H9 (cell line): ENCODE measurements around the gene FAM177B. TPM values are rescaled to one million over a fixed set of nuclear protein-coding genes. Genes with fewer than 3 reads are reported as not detected.

Experiments
- DNase-seq: peaks from one replicate; pipeline ENCODE4 v3.0.0-alpha.2; 2017
- H2AFZ ChIP-seq: one replicate; pipeline ENCODE4 v1.6.1; 2013; ENCODE audit warnings: mild to moderate bottlenecking, low read length, control low read depth, moderate library complexity
- H2AK5ac ChIP-seq: 2 replicates; pipeline ENCODE4 v1.6.1; 2013; ENCODE audit warnings: low read length, control low read depth, mixed read lengths; ENCODE audit not compliant: insufficient read length
- H2BK120ac ChIP-seq: one replicate; pipeline ENCODE4 v1.6.1; 2013; ENCODE audit warnings: low read depth, mild to moderate bottlenecking, low read length, control low read depth, inconsistent platforms; ENCODE audit not compliant: poor library complexity, severe bottlenecking
- H2BK12ac ChIP-seq: 2 replicates; pipeline ENCODE4 v1.6.1; 2013; ENCODE audit warnings: low read length, control low read depth, mixed read lengths, low read depth; ENCODE audit not compliant: insufficient read length
- H2BK15ac ChIP-seq: 2 replicates; pipeline ENCODE4 v1.6.1; 2013; ENCODE audit warnings: low read depth, low read length, control low read depth
- H2BK20ac ChIP-seq: one replicate; pipeline ENCODE4 v1.6.1; 2013; ENCODE audit warnings: low read depth, mild to moderate bottlenecking, low read length, control low read depth, inconsistent platforms; ENCODE audit not compliant: poor library complexity, severe bottlenecking
- H2BK5ac ChIP-seq: 2 replicates; pipeline ENCODE4 v1.6.1; 2013; ENCODE audit warnings: low read length, control low read depth, mixed read lengths; ENCODE audit not compliant: insufficient read length
- H3K14ac ChIP-seq: 2 replicates; pipeline ENCODE4 v1.6.1; 2013; ENCODE audit warnings: low read length, control low read depth; ENCODE audit not compliant: insufficient read depth
- H3K18ac ChIP-seq: 2 replicates; pipeline ENCODE4 v1.6.1; 2013; ENCODE audit warnings: low read depth, mild to moderate bottlenecking, mixed read lengths, low read length, control low read depth; ENCODE audit not compliant: insufficient read length
- H3K23ac ChIP-seq: 2 replicates; pipeline ENCODE4 v1.6.1; 2013; ENCODE audit warnings: low read length, control low read depth, mixed read lengths, low read depth; ENCODE audit not compliant: insufficient read length
- H3K23me2 ChIP-seq: 2 replicates; pipeline ENCODE4 v1.6.1; 2013; ENCODE audit warnings: low read depth, mild to moderate bottlenecking, mixed read lengths, low read length, control low read depth; ENCODE audit not compliant: insufficient read length, poor library complexity, severe bottlenecking
- H3K27ac ChIP-seq: 2 replicates; pipeline ENCODE4 v1.5.1; 2013; ENCODE audit warnings: low read length, control low read depth, mixed read lengths, low read depth; ENCODE audit not compliant: insufficient read length
- H3K27me3 ChIP-seq: 2 replicates; pipeline ENCODE4 v1.6.1; 2013; ENCODE audit warnings: low read length, control low read depth, inconsistent platforms; ENCODE audit not compliant: insufficient read depth
- H3K4ac ChIP-seq: 2 replicates; pipeline ENCODE4 v1.6.1; 2013; ENCODE audit warnings: low read depth, mild to moderate bottlenecking, control low read depth, inconsistent platforms, low read length, moderate library complexity
- H3K4me1 ChIP-seq: 2 replicates; pipeline ENCODE4 v1.6.1; 2013; ENCODE audit warnings: low read length, control low read depth, inconsistent platforms; ENCODE audit not compliant: insufficient read depth
- H3K4me2 ChIP-seq: 2 replicates; pipeline ENCODE4 v1.6.1; 2013; ENCODE audit warnings: low read length, control low read depth, mixed read lengths; ENCODE audit not compliant: insufficient read length, insufficient read depth
- H3K56ac ChIP-seq: 2 replicates; pipeline ENCODE4 v1.6.1; 2013; ENCODE audit warnings: low read depth, mild to moderate bottlenecking, mixed read lengths, low read length, control low read depth; ENCODE audit not compliant: insufficient read length
- H3K79me1 ChIP-seq: 2 replicates; pipeline ENCODE4 v1.6.1; 2013; ENCODE audit warnings: low read depth, mild to moderate bottlenecking, moderate library complexity, low read length, control low read depth, inconsistent platforms; ENCODE audit not compliant: insufficient read depth, poor library complexity, severe bottlenecking
- H3K79me2 ChIP-seq: 2 replicates; pipeline ENCODE4 v1.6.1; 2013; ENCODE audit warnings: low read length, control low read depth, inconsistent platforms; ENCODE audit not compliant: insufficient read depth
- H3K9ac ChIP-seq: 2 replicates; pipeline ENCODE4 v1.6.1; 2013; ENCODE audit warnings: low read length, control low read depth, mixed read lengths; ENCODE audit not compliant: insufficient read length; ENCODE audit errors: extremely low read depth
- H3K9me3 ChIP-seq: one replicate; pipeline ENCODE4 v1.6.1; 2013; ENCODE audit warnings: low read depth, low read length, inconsistent platforms; ENCODE audit not compliant: control insufficient read depth
- H3T11ph ChIP-seq: one replicate; pipeline ENCODE4 v1.6.1; 2013; ENCODE audit warnings: mild to moderate bottlenecking, low read length, control low read depth, inconsistent platforms
- H4K20me1 ChIP-seq: one replicate; pipeline ENCODE4 v1.6.1; 2013; ENCODE audit not compliant: control insufficient read depth, insufficient read length, insufficient read depth
- H4K5ac ChIP-seq: 2 replicates; pipeline ENCODE4 v1.6.1; 2013; ENCODE audit warnings: low read depth, mild to moderate bottlenecking, mixed read lengths, low read length, control low read depth; ENCODE audit not compliant: insufficient read length
- H4K8ac ChIP-seq: replicated peaks from 2 replicates; pipeline ENCODE4 v1.6.1; 2013; ENCODE audit warnings: low read length, control low read depth, mixed read lengths, low read depth; ENCODE audit not compliant: insufficient read length
- H4K91ac ChIP-seq: 2 replicates; pipeline ENCODE4 v1.6.1; 2013; ENCODE audit warnings: low read depth, mild to moderate bottlenecking, moderate library complexity, mixed read lengths, low read length, control low read depth; ENCODE audit not compliant: insufficient read length
- H3K27ac Mint-ChIP-seq, 3 experiments: 2 replicates in 2 of 3; 3 replicates in 1 of 3; pipeline ENCODE4 v1.8.0; 2020 to 2021; ENCODE audit warnings: mixed read lengths in 3 of 3, mild to moderate bottlenecking in 1 of 3, moderate library complexity in 1 of 3
- H3K27me3 Mint-ChIP-seq: 2 replicates; pipeline ENCODE4 v1.8.0; 2021; ENCODE audit warnings: low read depth, mild to moderate bottlenecking, moderate library complexity, mixed read lengths
- H3K36me3 Mint-ChIP-seq, 3 experiments: 2 replicates in 2 of 3; 3 replicates in 1 of 3; pipeline ENCODE4 v1.8.0; 2020 to 2021; ENCODE audit warnings: low read depth in 3 of 3, mixed read lengths in 3 of 3; ENCODE audit not compliant: insufficient read depth in 1 of 3
- H3K4me1 Mint-ChIP-seq, 2 experiments: 2 replicates each; pipeline ENCODE4 v1.8.0; 2020; ENCODE audit warnings: mixed read lengths in 2 of 2
- H3K4me3 Mint-ChIP-seq, 2 experiments: 2 replicates in 1 of 2; 3 replicates in 1 of 2; pipeline ENCODE4 v1.8.0; 2020 to 2021; ENCODE audit warnings: mild to moderate bottlenecking in 2 of 2, mixed read lengths in 2 of 2, moderate library complexity in 1 of 2
- H3K9me3 Mint-ChIP-seq, 2 experiments: 2 replicates in 1 of 2; 3 replicates in 1 of 2; pipeline ENCODE4 v1.8.0; 2020; ENCODE audit warnings: mild to moderate bottlenecking in 2 of 2, mixed read lengths in 2 of 2, moderate library complexity in 1 of 2
- total RNA-seq: library from RNA; stranded (reverse); gene quantifications from 2 replicates; pipeline ENCODE4 v1.2.1, GENCODE V29; 2021
- TF ChIP-seq, protein P1 (sequence below): fragments of 200-600 bp; sonication (generic); conservative IDR thresholded peaks from 3 replicates; pipeline ENCODE4 v1.8.0; 2021; ENCODE audit warnings: antibody characterized with exemption, mild to moderate bottlenecking

FAM177B gene
- total RNA-seq, 1 experiment from 2014 or later: not detected

DNA sequence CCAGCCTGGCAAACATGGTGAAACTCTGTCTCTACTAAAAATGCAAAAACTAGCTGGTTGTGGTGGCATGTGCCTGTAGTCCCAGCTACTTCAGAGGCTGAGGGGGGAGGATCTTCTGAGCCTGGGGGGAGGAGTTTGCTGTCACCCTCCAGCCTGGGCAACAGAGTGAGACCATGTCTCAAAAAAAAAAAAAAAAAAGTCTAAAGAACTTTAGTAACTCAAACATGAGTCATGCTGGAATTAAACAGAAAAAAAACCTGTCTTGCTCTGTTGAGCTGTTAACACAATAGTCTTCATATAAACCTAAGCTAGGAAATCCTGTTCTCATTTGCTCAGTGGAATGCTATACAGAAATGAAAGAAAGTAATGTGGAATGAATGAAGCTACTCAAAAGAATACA lies 61.1 kb downstream of the FAM177B start:
- no peak overlapping the region for H3K4me2 ChIP-seq

More for the DNA sequence above, 61.1 kb downstream of the FAM177B start:
- no peak overlapping the region for H2BK12ac ChIP-seq
- no peaks in the 10 kb centered on the region for H3K23me2 ChIP-seq
- no peak overlapping the region for H2BK20ac ChIP-seq
- H2AFZ ChIP-seq: no peak overlapping the region
- Mint-ChIP-seq H3K27me3 (peaks cover 6% of the 10 kb centered on the region), H3K4me1 (peaks cover 0 to 2% of the 10 kb centered on the region in 2 experiments; a peak in 1 of 4 replicates), H3K36me3 (no peaks in the 10 kb centered on the region), H3K4me3 (no peak overlapping the region), H3K27ac (no peak overlapping the region), H3K9me3 (peaks cover 0 to 5% of the 10 kb centered on the region in 2 experiments; a peak in 2 of 5 replicates)
- no peak overlapping the region for H3K9ac ChIP-seq
- H2AK5ac ChIP-seq: no peak overlapping the region
- H3K18ac ChIP-seq: no peak overlapping the region
- no peak for DNase-seq
- no peak overlapping the region for H2BK15ac ChIP-seq
- no peaks in the 10 kb centered on the region for H3K4me1 ChIP-seq
- no peak overlapping the region for H3K4ac ChIP-seq
- no peaks in the 10 kb centered on the region for H3K9me3 ChIP-seq
- no peaks in the 10 kb centered on the region for H3K27me3 ChIP-seq
- H4K91ac ChIP-seq: no peak overlapping the region
- H3K56ac ChIP-seq: no peak overlapping the region
- H4K8ac ChIP-seq: no peak overlapping the region
- no peak overlapping the region for H2BK5ac ChIP-seq
- H4K5ac ChIP-seq: no peak overlapping the region
- no peaks in the 10 kb centered on the region for H3K79me1 ChIP-seq
- no peak overlapping the region for H3K27ac ChIP-seq
- no peak overlapping the region for H2BK120ac ChIP-seq
- H3T11ph ChIP-seq: no peak overlapping the region
- no peaks in the 10 kb centered on the region for H3K79me2 ChIP-seq
- TF ChIP-seq, protein P1, sequence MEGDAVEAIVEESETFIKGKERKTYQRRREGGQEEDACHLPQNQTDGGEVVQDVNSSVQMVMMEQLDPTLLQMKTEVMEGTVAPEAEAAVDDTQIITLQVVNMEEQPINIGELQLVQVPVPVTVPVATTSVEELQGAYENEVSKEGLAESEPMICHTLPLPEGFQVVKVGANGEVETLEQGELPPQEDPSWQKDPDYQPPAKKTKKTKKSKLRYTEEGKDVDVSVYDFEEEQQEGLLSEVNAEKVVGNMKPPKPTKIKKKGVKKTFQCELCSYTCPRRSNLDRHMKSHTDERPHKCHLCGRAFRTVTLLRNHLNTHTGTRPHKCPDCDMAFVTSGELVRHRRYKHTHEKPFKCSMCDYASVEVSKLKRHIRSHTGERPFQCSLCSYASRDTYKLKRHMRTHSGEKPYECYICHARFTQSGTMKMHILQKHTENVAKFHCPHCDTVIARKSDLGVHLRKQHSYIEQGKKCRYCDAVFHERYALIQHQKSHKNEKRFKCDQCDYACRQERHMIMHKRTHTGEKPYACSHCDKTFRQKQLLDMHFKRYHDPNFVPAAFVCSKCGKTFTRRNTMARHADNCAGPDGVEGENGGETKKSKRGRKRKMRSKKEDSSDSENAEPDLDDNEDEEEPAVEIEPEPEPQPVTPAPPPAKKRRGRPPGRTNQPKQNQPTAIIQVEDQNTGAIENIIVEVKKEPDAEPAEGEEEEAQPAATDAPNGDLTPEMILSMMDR: no peak
- H3K14ac ChIP-seq: no peak overlapping the region
- no peak overlapping the region for H3K23ac ChIP-seq
- no peaks in the 10 kb centered on the region for H4K20me1 ChIP-seq
